ENCODE measurements around the gene ARHGEF7. TPM values are rescaled to one million over a fixed set of nuclear protein-coding genes. Genes with fewer than 3 reads are reported as not detected.

Gene ARHGEF7
- total and polyA plus RNA-seq, 2 experiments from 2014 or later: 23.6 to 58.9 TPM

- H2AFZ ChIP-seq: no peak overlapping the region
- H3K4me1 ChIP-seq (ENCODE audit: insufficient read depth): no peaks in the 10 kb centered on the region
- no peaks in the 10 kb centered on the region for H3K36me3 ChIP-seq (ENCODE audit: insufficient read depth)
- no peaks in the 10 kb centered on the region for H3K79me2 ChIP-seq (replicated peaks; ENCODE audit: insufficient read depth)
- no peak overlapping the region for H3K4me2 ChIP-seq
- H3K27ac ChIP-seq (ENCODE audit: low read depth): no peak overlapping the region
- TF ChIP-seq ETS1 (IDR thresholded peaks at IDR 0.05) (no peak), REST (IDR thresholded peaks at IDR 0.05; ENCODE audit: unreplicated experiment) (no peak), POLR2AphosphoS5 (IDR thresholded peaks at IDR 0.05; ENCODE audit: low read depth) (no peak), CTCF (conservative IDR thresholded peaks at IDR 0.05; ENCODE audit: low read depth in 2 of 2) (no peak), ZNF462 (CRISPR knock-in tag; IDR thresholded peaks at IDR 0.05) (no peak)
- no peak overlapping the region for H3K4me3 ChIP-seq
- Mint-ChIP-seq H3K27me3 (ENCODE audit: insufficient read depth, low read depth, poor library complexity) (peaks cover 6% of the 10 kb centered on the region), H3K4me1 (peaks cover 11% of the 10 kb centered on the region), H3K27ac (no peak overlapping the region), H3K36me3 (ENCODE audit: low read depth) (no peaks in the 10 kb centered on the region), H3K4me3 (no peak overlapping the region), H3K9me3 (no peaks in the 10 kb centered on the region)
- H3K27me3 ChIP-seq (ENCODE audit: insufficient read depth): 0 out of 2 replicates have a peak, but pooled peaks cover under 1% of the 10 kb centered on the region
- DNase-seq (ENCODE audit: low spot score) (no peak), ATAC-seq (no peak)
- no peaks in the 10 kb centered on the region for H3F3A ChIP-seq (replicated peaks; ENCODE audit: low read depth)
- no peaks in the 10 kb centered on the region for H3K9me2 ChIP-seq (ENCODE audit: insufficient read depth)
- H4K20me1 ChIP-seq (replicated peaks; ENCODE audit: insufficient read depth): no peaks in the 10 kb centered on the region
These were observed 8.1 kb downstream of the ARHGEF7 start for GRCh38 chr13:111123221-111123620.

All from GM23338 (cell line).